IPS DF 4.7 (cell line): ENCODE measurements around the gene ZNF124.

Experiments
- DNase-seq: peaks from one replicate; pipeline ENCODE4 v3.0.0-alpha.2; 2013; ENCODE audit warnings: low spot score; ENCODE audit errors: extremely low read depth

The ZNF124 gene

DNA sequence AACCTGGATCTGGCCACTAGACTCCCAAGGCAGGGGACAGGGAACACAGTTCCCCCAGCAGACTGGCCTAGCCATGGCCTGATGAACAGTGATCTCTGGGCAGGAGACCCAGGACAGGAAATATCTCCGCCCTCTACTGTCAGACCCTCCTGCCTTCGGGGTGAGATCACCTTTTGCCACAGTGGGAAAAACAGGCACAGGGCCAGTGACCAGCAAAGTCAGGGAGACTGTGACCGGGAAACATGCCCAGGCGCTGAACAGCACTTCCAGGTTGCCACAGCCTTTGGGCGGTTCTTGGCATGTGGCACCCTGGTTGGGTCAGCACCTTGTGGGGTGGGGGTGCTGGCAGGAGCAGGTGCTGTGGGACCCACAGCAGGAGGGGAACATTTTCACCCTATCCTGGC, 58.7 kb downstream of the ZNF124 start:
- DNase-seq = no peak

DNA sequence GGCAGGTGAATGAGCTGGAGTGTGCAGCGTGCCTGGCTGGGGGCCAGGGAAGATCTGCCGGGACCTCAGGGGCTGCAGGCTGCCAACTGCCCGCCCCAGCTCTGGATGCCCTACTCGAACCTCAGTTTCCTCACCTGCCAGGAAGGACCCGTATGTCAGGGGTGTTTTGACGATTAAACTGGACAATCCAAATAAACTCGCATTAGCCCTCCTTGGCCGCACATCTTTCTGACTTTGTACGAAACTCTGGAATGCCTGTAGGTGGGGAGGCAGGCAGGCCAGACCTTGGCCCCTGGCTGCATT, 59.4 kb downstream of the ZNF124 start:
- DNase-seq = no peak

DNA sequence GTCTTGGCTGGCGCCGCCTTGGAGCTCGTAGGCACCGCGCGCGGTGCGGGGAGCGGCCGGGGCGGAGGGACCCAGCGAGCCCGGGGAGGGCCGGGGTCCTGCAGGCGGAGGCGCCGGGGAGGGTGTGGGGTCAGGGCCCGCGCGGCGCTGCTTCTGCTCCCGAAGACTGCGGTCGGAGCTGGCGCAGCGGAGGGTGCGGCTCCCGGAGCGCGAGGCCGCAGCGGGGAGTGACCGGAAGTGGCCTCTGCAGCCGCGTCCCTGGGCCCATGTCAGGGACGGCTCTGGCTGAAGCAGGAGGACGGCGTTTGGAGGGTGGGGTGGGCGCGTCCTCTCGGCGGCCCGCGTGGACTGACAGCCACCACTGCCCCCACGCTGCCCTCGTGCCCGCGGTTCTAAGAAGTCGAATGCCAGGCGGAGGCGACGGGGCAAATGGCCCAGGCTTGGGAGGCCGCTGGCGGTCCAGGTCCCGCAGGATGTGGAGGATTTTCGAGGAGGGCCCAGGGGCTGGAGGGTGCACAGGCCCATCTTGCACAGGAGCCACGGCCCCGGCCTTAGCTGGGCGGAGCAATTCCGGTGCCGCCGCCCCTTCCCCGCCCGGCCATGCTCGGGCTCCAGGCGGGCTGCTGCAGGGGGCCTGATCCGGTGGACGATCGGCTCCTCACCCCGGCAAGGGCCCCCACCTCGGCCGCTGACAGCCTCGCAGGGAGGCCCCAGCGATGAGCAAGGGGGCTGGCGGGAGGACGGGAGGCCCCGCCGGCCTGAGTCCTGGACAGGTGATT, 59.9 kb downstream of the ZNF124 start:
- no peak for DNase-seq

DNA sequence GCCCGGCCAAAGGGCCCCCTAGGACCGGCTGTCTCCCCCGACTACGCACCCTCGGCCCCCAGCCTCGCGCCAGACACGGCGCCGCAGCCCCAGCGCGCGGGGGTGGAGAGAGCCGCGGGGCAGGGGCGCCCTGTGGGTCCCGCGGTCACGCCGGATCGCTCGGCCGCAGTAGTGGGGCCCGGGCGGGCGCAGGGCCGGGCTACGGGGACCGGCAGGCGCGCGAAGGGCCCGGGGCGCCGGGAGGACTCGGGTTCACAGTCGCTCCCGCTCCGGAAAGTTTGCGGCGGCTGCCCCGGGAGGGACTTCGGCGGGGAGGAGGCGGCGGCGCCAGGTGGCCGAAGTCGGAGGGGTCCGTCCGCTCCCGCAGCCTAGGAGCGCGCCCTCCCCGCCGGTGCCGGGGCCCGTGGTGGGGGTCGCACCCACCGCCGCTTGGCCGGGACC, 60.5 kb downstream of the ZNF124 start:
- no peak for DNase-seq

DNA sequence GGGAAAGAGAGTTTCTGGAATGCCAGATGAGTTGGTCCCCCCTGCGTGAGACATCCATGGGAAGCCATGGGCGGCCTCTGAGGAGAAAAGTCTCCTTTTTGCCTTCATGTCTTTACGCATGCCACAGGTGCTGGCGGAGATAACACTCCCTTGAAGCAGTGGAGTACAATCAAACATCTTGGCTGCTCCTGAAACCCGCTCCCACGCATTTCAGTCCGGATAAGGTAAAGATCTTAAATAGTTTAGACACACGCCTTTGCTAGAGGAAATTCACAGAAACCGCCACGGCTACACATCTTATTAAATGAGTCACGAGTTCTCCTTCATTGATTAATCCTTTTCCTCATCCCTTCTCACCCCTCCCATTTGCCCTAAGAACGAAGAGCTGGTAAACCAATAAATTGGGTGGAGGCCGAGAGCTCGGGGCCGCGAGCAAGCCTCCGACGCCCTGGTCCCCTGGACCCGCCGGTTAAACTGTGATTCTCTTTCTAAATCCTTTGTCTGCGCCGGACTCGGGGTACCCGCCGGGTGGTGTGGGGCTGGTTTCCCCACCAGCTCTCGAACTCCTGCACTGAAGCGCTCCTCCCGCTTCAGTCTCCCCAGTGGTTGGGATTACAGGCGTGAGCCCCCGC, 61.1 kb downstream of the ZNF124 start:
- DNase-seq = no peak

DNA sequence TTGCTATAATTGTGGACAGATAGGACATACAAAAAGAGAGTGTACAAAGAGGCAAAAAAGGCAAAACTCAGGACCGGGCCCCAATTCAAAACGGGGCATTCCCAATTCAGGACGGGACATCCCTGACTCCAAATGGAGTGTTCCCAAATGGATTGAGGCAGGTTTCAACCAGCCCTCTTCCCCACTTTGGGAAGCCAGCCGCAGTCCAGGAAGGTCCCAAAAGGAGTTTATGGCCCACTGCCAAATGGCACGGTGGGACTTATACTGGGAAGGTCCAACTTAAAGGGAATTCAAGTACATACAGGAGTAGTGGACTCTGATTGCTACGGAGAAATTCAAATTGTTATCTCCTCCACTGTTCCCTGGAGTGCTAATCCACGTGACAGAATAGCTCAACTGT, 64.1 kb downstream of the ZNF124 start:
- no peak for DNase-seq

DNA sequence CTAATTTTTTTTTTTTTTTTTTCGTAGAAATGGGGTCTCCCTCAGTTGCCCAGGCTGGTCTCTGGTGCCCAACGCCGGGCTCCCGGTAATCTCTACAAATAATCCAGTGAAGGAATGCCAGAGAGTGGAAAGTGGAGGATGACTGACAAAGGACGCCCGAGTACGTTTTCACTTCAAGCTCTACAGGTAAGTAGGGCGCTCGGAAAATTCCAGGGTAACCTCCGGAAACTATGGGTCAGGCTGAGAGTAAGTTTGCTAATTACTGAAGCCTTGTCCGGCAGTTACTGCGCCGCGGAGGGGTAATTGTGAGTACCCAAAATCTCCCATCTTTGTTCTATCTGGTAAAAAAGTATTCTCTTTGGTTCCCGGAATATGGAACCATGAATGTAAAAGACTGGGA, 65.9 kb downstream of the ZNF124 start:
- DNase-seq = no peak
